ENCODE data around the gene MEGF9.

GRCh38 chr9:120555839-120556238 lies 158.4 kb downstream of the MEGF9 start:
- TF ChIP-seq, protein P1, sequence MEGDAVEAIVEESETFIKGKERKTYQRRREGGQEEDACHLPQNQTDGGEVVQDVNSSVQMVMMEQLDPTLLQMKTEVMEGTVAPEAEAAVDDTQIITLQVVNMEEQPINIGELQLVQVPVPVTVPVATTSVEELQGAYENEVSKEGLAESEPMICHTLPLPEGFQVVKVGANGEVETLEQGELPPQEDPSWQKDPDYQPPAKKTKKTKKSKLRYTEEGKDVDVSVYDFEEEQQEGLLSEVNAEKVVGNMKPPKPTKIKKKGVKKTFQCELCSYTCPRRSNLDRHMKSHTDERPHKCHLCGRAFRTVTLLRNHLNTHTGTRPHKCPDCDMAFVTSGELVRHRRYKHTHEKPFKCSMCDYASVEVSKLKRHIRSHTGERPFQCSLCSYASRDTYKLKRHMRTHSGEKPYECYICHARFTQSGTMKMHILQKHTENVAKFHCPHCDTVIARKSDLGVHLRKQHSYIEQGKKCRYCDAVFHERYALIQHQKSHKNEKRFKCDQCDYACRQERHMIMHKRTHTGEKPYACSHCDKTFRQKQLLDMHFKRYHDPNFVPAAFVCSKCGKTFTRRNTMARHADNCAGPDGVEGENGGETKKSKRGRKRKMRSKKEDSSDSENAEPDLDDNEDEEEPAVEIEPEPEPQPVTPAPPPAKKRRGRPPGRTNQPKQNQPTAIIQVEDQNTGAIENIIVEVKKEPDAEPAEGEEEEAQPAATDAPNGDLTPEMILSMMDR (conservative IDR thresholded peaks at IDR 0.05): no peak
- no peak for TF ChIP-seq ZFX (IDR thresholded peaks at IDR 0.05)

Measured in C4-2B (cell line).